ENCODE measurements around the gene ARHGDIA.

ARHGDIA gene

DNA sequence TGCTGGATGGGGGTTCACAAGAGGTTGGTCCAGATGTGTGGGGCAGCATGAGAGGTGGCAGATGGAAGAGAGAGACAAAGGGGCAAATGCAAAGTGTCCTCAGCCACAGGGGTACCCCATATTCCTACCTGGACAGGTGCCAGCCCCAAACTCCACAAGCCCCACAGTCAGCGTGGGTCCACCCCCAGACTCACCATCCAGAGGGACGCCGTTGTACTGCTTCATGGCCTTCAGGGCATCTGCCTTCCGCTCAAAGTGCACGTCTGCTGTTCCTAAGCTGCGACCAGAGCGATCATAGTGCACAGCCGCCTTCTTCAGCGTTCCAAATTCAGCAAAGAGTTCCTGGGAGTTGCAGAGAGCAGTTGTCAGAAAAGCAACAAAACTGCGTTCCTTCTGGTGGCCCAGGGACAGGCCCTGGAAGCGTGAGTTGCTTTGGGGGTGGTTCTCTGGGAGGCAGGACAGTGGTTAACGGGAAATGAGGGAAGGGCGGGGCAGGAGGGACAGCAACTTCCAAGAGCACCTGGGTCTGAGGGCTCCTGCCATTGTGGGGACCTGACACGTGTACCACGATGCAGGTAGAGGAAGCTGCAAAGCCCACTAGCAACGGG, 18.0 kb upstream of the ARHGDIA start:
- DNase-seq, result no peak

DNA sequence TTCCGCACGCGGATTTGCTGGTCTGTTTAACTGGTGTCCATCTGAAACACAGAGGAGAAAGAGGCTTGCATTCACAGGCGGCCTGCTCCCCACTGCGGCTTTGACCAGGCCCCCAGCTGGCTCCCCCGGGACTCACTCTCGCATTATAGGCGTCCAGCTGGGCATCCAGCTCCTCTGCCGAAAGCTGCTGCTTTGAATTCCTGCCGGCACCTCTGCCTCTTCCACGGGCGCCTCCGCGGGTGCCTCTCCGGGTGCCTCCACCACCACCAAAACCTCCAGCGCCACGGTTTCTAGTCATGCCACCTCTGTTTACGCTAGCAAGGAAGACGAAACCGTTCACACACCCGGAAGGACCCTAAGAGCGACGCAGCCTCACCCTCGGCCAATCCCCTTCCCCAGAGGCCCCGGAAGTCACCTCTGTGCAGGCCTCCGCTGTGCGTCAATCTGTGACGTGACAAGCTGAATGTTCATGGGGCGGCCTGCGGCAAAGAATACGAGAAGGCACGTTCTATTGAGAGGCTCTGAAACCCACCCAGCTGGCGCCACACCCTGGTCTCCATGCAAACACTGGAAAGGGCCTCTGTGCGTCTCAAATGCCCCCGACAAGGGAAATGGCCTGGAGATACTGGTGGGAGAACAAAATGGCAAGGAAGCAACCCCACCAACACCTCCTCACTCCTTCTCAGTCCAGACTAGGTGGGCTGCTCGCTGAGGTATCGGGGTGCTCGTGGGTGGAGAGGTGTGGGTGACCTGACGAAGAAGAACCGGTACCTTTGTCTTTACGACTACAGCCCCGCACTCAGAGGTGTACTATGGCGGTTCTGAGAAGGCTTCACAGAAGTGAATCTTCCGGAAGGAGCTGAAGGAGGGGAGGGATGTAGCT, 17.2 kb upstream of the ARHGDIA start:
- no peak for DNase-seq

DNA sequence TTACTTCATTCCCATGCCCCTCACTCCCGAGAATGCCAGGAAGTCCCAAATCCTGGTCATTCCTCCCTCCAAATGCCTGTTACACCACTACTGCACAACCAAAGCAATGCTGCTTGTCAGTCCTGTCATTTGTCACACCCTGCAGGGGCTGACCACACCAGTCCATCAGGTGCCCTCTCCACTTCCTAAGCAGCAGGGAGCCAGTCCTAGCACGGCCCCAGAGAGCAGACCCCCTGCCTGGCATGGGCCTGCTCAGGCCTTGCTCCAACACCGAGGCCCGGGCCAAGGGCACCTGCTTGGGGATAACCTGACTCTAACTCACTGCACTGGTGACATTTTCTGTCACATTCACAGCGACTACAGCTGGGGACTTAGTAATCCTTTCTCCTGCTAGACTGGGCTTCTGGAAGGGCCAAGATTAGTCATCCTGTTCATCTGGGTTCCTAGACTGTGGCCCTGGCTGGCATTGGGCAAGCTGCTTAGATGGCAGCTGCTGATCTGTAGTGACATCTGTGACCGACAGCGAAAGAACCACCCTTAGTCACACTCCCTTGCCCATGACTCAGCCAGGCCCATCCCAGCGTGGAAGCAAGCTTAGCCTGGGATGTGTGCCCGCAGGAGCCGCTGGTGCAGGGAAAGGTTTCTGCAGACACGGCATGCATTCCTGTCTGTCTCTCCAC, 14.9 kb upstream of the ARHGDIA start:
- DNase-seq, result no peak

DNA sequence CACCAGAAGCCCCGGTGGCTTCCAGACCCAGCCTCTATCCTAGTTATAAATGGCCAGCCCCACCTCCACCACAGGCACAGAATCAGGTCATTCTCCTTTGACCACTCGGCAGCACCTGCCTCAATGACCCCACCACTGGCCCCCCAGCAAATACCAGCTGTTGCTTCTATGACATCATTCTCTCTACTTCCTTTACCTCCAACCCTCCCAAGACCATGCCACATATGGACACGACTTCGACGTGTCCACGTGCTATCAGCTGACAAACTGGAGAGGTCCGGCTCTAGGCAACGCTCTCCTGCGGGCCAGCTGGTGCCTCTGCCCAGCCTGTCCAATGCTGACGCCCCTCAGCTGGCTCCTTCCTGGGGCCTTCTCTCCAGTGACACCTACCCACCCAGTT, 14.3 kb upstream of the ARHGDIA start:
- DNase-seq, result no peak

DNA sequence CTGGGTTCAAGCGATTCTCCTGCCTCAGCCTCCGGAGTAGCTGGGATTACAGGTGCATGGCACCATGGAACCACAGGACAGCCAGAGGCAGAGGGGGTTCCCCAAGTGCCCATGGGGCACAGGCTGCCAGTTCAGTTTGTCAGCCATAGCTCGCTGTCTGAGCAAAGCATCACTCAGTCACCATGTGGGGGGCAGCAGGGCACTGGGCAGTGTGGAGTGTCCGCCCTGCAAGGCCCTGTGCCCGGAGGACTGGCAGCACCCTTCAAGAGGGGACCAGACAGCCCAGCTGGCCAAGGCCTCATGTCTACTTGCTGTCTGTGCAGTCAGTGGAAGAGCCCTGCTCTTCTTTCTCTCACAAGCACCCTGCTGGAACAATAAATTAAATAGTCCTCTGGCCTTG, 13.8 kb upstream of the ARHGDIA start:
- no peak for DNase-seq

DNA sequence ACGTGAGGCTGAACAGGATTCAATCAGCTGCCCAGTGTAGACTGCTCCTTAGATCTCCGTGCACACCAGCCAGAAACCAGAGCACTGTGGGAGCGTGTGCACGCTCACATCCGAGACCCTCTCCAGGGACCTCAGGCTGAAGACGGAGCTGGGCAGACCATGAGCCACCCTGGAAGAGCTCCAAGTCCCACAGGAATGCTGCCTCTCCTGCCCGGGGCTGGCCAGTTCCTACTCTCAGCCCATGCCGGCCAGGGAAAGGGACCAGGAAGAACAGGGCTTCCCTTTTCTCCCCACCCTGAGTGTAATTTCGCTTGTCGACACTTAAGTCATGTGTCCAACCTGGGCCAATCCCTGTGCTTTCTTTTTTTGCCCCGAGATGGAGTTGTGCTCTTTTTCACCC, 13.4 kb upstream of the ARHGDIA start:
- no peak for DNase-seq

DNA sequence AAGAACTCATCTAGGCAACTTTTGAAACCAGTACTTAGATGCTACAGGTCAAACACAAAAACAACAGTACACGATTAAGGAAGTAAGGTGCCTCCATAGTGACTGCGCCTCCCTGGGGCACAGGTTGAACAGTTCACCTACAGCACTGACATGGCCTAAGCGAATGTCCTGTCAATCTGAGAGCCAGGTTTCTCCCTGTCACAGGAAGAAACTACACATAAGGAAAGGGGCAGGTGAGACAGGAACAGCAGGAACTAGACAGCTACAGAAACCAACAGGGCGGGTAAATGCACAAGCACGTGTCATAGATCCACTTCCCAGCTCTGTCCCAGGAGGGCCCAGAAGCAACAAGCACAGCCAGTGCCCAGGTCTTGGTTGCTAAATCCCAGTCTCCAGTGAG, 8.0 kb upstream of the ARHGDIA start:
- DNase-seq, result no peak

DNA sequence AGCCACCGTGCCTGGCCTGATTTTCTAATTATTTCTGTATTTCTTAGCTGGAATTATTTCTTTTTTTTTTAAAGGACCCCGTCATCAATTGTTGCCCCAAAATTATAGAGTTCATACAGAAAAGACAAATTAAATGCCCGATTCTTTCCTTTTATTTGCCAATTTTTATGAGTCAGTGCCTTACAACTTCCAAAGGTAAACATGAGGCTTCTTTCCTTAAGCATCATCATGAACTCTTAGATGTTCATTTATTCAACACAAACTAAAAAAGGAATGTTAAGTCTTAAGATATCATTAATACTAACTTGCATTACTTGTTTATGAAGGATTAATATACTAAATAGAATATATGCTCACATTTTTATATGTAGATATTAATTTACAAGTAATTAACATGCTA, 7.2 kb upstream of the ARHGDIA start:
- DNase-seq, result no peak

DNA sequence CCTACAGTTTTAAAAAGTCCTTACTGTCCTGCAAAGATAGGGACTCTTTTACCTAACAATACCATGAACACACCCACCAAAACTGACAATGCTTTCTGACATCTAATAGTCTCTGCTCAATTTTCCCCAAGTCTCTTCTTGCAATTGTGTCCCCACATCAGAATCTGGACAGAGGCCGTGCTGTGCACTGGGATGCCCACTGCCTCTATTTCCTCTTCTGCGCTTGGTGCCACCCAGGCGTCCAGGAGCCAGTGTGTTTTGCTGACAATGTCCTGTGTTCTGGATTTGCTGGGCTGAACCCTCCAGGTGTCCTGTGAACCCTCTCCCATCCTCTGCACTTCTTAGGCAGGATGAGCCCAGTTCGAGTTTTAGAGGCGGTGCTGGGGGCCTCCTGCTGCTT, 6.4 kb upstream of the ARHGDIA start:
- no peak for DNase-seq

DNA sequence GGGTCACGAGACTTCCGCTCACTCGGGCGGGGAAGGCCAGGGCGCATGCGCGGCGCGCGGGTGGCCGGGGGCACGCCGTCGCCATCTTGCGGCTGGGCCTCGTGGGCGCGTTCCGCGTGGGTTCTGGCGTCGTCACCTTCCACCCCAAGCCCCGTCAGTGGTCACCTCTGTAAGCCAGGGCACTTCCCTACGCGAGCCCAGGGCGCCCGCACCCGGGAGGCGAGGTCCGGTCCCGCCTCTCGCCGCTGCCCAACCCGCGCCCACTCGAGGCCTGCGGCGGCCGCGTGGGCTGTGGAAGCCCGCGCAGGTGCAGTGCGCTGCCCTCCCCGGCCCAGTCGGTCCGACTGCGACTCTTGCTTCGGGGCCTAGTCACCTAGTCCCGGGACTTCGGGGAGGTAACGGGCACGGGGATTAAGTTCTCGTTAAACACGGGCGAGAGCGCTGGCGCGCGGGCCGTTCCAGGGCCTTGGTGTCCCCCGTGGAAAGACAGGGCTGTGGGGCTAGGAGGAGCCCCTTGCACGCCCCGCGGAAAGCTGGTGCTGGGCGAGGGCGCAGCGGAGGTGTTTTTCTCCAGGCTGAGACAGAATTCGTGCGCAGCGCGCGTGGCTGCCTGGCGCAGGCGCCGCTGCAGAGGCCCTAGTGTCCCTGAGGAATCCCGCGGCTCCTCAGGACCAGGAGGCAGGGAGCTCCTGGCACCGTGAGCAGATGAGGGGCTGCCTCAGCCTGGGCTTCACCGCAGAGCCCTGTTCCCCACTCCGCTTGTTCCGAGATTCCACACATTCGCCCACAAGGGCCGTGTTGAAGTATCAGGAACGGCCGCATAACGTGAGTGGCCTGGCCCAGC, 472 bp upstream of the ARHGDIA start:
- DNase-seq, result peak; percentile 33 to 94 (median 86)

DNA sequence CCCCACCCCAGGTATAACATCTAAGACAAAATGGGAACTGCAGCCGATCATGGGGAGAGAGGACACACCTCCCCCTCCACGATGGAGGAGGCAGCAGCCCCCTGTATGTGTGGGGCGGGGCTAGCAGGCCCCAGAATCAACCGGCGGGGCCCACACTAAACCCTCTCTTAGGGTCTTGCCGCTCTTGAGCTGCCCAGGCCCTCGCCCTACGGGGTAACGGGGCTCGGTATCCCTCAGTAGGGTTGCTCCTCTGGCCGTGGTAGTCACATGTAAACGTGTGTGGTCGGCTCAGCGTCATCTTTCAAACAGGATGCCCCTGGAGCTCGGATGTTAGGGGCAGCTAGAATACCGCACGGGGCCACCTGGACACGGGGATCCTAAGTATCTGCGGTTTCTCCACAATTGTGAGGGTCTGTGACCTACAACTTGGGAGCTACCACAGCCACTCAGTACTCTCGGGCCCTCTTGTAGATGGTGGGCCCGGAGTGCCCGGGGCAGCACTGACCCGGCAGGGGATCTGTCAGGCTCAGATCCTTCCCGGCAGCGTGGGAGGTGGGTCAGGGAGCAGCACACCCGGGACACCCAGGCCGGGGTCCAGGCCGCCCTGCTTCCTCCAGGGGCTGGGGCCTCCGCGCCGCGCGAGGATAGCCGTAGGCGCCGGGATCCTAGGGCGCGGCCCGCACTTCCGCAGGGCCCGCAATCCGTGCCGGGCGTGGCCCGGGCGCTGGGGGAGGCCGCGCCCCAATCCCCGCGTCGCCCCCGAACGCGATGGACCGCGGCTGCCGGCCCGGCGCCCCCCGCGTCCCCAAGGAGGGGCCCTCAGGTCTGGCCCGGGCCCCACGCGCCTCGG, 781 bp downstream of the ARHGDIA start:
- peak in 1 of 58 donors; percentile 13 for DNase-seq

DNA sequence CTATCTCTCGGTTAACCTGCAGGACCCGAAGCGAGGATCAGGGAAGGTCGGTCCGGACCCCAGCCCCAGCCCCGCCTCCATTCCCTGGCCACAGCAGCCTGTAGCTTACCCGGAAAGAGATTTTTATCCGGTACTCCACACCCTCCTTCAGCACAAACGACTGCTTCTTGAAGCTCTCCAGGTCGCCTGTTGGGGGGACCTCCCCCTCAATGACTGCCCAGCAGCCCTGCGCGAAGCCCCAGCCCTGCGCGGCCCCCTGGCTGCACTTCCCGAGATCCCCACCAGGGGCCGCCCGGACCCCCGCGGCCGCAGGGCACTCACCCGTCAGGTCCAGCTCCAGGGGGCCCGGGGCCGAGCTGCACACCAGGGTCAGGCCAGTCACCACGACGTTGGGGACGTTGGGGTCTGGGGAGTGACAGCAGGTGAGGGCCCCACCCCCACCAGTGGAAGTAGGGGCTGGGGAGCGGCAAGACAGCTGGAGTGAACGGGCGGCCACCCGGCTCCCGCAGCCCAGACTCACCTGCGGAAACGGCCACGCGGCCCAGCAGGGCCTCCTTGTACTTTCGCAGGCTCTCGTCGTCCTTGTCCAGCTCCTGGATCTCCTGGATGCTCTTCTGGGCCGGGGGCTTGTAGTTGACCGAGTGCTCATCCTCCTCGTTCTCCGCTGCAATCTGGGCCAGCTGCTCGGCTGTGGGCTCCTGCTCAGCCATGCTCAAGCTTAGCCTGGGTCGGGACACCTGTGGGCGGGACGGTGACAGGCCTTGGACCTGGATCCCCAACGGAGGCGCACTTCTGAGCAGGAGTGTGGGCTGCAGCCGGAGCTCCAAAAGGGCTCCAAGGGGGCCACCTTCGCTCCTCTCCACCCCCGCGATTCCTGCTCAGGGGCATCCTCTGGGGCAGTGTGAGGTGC, 1.7 kb downstream of the ARHGDIA start:
- peak in 1 of 58 donors; percentile 8 for DNase-seq

DNA sequence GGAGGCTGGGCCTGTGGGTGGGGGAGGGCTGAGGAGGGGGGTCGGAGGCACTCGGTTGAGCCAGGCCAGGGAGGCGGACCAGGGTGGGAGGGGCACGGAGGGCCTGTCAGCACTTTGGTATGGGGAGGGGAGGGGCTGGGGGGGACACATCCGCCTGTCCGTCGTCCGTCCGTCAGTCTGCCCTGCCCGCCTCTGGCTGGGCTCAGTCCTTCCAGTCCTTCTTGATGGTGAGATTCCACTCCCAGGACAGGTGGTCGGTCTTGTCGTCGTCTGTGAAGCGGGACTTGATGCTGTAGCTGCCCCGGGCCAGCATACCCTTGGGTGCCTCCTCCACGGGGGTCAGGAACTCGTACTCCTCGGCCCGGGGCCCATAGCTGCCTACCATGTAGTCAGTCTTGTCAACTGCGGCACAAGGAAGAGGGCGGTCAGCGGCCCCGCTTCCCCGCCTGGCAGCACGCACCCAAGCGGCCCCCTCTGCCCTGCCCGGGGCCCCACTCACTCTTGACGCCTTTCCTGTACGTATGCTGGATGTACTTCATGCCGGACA, 2.4 kb downstream of the ARHGDIA start:
- no peak for DNase-seq

DNA sequence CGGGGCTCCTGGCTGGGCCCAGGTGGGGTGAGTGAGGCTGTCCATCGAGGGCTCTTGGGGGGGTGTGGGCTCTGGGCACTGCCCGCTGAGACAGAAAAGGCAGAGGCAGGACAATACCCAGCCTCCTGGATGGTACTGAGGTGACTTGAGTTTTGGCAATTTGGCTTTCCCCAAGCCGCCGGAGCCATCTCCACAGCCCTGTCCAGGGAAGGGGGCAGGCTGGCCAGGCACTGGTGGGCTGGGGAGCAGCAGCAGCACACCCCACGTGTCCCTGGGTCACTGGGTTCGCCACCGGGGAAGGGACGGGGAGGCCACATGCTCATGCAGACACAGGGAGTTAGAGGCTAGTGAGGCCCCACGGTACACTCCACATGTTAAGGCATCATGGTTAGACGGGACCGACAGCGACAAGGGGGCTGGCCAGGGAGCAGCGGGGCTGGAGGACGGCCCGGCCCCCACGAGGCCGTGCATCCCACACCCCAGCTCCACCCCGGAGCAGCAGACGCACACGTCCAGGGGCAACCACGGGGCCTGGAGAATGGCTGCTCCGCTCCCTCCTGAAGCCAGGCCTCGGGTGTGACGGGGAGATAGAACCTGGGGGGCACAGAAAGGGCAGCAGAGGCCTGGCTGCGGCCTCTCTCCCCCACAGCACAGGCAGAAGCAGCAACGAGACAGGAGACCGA, 3.0 kb downstream of the ARHGDIA start:
- DNase-seq, result no peak

DNA sequence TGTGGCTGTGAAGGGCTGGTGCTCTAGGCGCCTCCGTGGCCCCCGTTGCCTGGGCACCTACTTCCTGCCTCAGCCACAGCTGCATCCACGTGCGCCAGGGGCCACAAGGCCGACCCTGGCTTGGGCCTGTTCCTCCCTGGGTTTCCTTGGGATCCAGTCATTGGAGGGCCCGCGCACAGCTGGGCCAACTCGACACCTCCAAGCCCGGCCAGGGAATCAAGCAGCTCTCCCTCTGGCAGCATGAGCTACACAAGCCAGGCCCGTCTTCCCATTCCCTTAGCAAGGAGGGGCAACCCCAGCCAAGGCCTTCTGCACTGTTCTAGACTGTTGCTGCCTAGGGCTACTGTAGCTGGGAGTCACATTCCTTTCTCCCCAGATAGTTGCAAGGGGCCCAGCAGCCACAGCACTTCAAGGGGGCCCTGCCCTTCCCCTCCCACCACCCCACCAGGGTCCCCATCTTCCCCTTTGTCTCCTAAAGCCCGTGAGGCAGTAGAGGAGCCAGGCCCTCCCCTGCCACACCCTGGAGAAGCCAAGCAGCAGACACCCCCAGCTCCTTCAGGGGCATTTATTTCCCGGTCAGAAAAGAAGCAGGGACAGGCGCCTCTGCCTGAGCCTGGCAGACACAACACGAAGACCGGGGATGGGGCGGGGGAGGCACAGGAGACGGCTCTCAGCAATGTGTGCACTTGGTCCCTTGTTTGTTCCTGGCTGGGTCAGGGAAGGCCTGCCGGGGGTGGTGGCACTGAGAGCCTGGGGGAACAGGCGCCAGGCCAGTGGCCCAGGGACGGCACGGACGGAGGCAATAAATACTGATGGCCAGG, 3.8 kb downstream of the ARHGDIA start:
- no peak for DNase-seq

DNA sequence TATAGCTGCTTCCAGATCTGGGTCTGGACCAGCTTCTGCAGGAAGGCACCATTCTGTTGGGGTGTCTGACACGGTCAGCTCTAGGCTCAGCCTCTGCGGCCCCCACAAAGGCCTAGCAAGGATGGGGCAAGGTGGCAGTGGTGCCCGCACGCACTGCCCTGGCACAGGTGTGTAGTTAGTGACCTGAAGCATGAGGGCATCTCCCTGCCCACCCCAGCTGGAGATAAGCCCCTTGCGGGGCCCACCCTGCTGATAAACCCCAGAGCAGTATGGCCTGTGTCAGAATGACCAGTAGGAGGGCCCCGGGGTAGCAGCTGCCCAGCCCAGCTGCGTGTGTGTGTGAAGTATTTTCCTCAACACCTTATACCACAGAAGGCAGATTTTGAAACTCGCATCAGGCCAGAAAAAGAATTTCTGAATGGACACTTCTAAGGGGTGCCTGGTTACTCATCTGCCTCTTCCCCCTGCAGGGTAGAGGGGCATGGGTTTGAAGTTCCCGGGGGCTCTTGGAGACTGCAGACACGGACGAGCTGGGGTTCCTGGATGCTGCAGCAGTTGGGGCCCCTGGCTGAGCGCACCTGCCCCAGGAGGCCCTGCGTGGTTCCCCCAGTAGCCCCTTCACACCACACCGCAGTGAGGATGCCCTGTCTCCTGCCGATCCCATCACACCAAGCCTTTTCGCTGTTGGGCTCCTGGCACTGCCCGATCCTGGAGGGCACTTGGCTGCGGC, 4.5 kb downstream of the ARHGDIA start:
- no peak for DNase-seq
